Jurkat, Clone E6-1 (cell line): ENCODE measurements around the gene EOMES.

Source experiments
- DNase-seq: peaks from one replicate; pipeline ENCODE4 v3.0.0-alpha.2; 2011; ENCODE audit warnings: low read depth, low spot score
- H3K4me3 ChIP-seq: 2 replicates; pipeline ENCODE4 v1.5.1; 2011; ENCODE audit warnings: mild to moderate bottlenecking, low read length, control low read depth, moderate library complexity

The EOMES gene

DNA sequence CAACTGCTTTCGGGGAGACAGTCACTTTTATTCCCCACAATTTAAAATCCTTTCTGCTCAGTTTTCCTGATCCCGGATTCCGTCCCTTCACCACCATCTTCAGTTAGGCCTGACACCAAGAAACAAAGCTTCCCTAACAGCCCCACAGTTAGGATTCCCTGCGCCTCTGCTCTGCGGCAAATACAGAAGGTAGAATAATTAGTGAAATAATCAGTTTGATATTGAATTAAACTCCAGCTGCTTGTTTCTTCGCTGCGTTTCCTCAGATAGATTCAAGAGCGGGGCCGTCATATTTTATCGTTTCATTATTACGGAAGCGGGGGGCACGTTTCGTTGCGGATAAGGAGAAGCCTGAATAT, 1.3 kb upstream of the EOMES start:
- DNase-seq = no peak
- H3K4me3 ChIP-seq = no peak overlapping the region

DNA sequence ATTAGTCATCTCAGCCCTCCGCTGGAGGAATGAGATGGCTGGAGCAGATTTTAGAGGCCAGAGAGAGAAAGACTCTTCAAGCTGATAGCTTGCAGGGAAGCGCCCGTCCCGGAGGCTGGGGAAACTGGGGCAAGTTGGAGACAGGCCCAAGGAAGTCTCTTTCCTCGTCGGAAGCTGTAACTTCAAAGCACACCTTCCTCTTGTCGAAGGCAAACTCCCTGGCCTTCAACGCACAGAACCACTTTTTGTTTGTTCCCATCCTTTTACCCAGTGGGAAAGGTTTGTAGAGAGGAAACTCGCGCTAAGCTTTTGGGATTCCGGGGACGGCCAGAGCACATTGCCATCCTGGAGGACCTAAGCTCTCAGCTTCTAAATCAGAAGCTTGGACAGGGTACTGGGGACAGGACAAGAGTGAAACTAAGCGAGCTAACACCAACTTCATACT, 900 bp upstream of the EOMES start:
- H3K4me3 ChIP-seq = no peak overlapping the region
- DNase-seq = no peak

DNA sequence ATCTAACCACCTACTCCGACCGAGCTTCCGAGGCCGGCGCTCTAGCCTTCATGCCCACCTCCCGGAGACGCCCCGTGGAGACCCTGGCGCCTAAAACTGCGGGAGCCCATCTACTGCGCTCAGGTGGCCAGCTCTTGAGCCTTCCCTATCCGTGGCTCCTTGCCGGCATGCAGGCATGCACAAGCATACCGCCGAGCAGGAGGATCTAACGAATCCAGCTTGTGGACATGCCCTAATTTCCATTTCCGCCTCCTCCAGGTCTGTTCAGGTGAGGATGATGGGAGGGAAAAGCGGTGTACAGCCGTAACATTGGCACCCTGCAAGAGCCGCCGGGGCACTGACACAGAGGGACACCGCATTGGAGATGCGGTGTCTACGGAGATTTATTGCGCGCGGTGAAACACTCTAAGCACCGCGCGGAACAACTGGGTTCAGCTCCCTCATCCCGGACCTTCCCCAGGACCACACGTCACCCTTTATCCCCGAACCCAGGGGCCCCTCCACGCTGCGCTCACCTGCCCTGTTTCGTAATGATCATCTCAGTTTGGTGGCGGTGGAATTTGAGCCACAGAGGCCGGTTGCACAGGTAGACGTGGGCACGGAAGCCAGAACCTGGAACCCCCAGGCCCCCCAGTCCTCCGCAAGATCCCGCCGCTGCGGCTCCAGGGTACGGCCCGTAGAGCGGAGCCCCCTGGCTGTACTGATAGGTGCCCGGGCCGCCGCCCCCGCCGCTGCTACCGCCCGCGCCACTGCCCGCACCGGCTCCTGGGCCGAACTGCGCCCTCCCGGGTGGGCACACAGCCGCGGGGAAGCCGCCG, 1.0 kb downstream of the EOMES start:
- DNase-seq = no peak
- H3K4me3 ChIP-seq = peak overlapping the region; percentile 62

DNA sequence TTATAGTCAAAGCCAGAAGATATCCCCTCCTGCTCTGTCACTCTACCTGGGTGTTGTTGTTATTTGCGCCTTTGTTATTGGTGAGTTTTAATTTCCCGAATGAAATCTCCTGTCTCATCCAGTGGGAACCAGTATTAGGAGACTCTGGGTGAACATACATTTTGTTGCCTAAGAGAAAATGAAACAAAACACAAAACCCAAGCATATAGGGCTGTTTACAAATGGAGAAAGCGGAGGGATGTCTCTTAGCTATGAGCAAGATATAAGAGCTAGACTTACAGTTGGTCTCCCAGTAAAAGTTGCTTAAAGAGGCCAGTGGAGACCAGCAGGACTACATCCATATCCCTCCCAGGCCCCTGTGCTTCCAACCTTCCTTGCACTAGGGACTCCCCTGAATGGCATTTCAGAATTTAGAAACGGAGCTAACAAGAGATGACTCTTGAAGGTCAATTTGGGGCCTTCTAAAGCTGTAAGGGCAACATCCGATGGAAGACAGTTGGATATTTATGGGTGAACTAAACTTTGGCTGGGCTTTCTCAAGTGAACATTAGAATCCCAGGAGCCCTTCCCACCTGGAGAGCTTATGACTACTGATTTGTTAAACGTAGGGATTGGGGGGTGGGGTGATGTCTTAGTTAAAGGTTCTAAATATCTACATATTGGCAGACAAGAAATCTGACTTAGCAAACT, 2.7 kb downstream of the EOMES start:
- DNase-seq = no peak
- no peak overlapping the region for H3K4me3 ChIP-seq

DNA sequence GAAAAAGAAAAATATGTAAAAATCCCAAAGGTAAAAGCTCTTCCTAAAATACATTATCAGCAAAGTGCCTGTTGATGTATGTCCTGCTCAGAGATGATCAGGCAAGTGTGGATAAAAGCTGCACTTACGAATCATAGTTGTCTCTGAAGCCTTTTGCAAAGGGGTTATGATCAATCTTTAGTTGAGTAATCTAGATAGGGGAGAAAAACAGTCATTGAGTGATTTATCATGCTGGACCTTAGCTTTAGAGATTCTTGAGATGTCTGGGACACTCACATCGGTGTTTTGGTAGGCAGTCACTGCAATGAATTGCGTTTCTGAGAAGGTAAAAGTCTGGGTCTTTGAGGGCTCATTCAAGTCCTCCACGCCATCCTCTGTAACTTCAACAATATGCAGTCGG, 3.7 kb downstream of the EOMES start:
- no peak overlapping the region for H3K4me3 ChIP-seq
- no peak for DNase-seq

DNA sequence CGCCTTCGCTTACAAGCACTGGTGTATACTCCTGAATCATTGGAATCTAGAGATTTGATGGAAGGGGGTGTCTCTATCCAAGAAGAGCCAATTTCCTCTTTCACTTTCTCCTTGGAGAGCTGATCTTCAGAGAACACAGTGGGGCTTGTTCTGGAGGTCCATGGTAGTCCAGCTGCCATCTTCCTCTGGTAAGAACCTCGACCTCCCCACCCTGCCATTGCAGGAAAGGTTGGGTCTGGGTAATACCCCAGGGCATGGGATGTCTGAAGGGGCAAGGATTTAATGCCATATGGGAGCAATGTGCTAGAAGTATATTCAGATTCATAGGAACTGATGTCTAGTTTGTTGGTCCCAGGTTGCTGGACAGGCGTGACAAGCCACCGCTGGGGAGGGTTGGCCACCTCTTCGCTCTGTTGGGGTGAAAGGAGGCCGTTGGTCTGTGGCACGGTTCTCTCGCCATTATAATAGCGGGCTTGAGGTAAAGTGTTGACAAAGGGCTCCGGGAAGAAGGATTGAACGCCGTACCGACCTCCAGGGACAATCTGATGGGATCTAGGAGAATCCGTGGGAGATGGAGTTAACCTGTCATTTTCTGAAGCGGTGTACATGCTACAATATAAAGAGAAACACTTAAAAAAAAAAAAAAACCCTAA, 4.8 kb downstream of the EOMES start:
- no peak overlapping the region for H3K4me3 ChIP-seq
- DNase-seq = no peak

DNA sequence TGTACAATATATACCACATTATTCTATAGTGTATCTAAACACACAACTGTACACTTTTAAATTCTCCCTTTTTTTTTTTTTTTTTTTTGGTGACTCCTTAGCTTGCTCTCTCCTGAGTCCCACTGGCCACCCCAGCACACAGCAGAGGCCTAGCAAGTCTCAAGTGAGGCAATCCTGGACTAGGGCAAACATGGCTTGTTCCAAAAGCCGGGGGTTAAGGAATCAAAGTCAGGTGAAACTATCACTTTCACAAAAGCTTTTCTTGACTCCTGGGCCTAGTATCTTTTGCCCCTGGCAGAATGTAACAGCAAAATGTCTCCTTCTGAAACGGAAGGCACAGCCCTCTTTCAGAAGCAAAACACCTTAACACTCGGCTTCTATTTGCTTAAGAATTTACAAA, 5.8 kb downstream of the EOMES start:
- no peak overlapping the region for H3K4me3 ChIP-seq

DNA sequence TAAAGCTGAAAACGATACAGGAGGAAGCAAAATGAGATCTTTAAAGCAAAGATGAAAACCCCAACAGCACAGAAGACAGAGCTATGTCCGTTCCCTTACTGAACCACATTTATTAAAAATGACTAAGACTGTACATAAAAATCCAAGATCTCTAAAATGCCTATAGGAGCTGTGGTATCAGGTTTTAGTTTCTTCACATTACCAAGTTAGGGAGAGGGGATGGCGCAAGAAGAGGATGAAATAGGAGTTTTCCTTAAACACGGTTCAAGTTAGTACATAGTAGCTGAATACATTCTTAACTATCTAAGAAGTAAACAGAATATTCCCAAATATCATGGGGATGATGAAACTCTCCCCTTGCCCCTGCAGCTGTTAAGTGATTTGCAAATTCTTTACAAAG, 6.3 kb downstream of the EOMES start:
- DNase-seq = no peak
- H3K4me3 ChIP-seq = no peak overlapping the region

More for the DNA sequence above, 5.8 kb downstream of the EOMES start:
- DNase-seq = no peak

DNA sequence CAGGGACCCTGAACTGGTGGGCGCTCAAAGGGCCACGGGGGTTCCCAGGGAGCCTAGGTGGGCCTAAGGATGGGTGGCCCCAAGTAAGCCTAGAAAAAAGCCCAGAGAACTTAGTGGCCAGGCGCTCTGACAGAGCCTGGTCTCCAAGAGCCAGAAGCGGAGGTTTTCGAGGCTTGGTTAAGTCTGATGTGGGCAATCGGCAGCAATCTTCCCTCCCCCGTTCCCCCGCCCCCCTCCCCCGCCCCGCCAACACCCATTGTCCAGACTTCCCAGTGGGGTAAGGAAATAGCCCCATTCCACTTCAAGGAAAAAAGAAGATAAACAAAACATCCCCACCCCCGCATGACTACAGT, 6.7 kb downstream of the EOMES start:
- DNase-seq = no peak
- H3K4me3 ChIP-seq = no peak overlapping the region

DNA sequence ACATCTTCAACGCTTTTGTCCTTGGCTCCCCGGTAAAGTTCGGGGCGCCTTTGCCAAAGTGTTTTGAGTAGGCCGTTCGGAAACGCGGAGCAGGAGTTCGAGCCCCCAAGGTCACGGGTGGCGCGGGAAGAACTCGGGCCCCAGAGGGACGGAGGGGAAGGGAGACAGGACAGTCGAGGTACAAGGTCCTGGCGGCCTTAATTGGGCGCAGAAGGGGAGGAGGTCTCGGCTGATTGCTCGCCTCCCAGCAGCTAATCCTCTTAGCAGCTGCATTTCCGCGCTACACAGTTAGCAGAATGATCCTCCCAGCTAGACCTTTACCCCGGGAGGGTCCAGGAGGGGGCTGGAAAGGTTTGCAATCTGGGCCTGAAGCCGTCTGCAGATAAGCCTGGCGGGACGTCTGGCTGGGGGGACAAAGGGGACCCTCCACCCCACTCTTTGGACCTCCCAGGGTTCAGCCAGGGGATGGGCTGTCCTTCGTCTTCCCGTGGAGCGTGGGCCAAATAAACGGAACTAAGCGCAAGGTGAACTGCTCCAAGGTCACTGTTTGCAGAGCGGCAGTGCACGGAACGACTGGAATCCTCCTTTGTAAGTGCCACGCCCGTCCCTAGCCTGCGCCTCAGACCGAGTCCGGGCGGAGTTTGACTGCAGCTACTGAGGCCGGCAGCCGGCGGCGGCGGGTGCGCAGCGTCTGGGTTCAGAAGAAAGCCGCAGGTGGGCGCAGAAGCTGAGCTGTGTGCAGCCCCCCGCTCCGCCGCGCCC, 7.2 kb downstream of the EOMES start:
- no peak for DNase-seq
- H3K4me3 ChIP-seq = no peak overlapping the region

DNA sequence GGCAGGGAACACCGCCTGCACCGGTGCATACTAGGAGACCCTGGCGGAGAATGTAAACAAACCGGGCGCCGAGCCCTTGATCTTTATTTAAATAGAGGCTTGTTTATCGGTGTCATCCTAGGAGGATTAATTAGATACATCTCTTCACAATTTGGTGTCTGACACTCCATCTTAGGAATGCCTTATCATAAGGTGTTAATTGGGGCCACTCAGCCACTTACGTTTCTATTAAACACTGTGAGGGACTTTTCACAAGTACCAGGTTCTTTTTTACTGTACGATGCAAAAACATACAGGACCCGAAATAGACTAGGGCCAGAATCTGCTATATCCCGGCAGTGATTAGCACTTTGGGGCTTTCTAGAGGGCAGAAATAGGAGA, 8.0 kb downstream of the EOMES start:
- no peak overlapping the region for H3K4me3 ChIP-seq
- no peak for DNase-seq

DNA sequence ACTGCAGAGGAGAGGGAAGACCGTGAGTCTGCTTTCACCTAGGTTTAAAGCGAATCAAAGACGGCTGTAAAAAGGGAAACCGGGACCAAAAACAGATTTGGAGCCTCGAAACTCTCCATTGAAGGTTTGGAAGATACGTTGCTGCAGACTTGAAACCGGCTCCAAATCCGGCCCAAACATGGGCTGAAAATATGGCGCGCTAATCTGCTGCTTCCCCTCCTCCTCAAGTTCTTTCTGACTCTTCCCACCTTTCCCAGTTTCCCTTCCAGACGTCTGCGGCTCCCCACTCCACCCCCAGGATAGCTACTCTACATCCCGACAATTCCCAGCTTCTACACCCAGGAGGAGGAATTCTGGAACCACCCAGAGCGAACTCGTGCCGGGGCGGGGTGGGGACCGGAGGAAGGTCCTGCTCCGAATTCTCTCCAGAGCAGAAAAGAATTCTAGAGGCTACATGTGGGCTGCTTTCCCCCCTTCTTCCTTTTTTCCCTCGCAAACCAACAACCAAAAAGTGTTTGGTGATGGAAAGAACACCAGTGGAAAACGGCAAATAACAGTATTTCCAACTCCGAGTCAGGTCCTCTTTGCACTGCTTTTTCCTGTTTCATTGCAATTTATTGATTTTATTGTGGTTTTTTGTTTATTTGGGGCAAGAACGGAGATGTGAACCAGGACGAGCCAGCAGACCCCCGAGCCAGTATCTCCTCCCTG, 8.5 kb downstream of the EOMES start:
- DNase-seq = no peak
- no peak overlapping the region for H3K4me3 ChIP-seq

DNA sequence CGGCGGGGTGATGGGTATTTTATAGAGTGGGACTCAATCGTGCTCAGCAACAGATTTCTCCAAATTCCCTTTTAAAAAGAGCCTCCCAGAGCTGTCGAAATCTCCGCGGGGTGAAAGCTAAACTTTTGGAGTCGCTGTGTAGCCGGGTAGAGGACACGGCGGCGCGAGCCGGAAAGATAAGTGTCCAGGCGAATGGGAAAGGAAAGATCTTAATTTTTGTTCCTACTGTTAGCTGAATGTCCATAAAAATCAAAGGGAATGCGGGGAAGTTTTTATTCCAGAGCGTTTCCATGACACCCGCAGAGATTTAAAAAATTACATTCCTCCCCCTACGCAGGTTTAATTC, 9.1 kb downstream of the EOMES start:
- DNase-seq = no peak
- H3K4me3 ChIP-seq = no peak overlapping the region

DNA sequence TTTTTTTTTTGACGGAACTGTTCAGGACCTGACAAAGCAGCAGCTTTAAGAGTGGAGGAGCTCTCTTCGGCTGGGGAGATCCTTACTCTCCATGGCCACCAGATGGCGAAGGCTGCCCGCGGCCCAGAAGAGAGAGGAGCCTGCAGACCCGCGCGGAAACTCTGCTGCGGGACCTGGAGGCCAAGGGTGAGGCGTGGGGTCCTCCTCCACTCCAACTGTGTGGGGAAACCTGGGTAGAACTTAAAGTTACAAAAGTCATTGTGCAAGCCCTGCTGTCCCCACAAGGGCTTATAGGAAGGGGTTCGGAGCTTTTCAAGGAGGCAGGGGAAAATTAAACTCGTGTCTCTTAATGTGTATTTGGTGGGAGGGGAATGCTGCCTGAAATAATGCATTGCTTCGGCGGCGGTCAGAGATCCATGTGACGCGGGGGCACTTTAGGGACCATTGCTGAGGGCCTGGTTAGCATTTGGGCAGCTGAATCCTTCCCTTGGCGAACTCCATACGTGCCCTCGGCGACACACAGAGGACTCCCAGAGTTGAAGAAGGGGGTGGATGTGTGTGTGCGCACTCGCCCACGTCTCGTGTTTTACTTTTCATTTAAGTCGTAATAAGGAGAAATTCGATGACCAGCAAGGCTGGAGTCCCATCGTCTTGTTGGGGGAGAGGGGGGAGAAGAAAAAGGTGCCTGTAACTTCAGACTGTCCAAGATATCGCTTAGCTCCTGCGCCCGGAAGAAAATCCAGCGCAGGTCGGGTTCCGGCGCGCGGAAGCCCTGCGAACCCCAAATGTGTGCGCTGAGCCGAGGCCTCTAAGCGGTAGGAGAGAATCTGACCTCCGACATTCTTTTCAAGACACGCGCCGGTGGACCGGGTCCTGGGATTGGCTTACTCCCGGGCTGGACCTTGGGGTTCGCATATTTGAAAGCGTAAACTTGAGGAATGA, 9.7 kb downstream of the EOMES start:
- H3K4me3 ChIP-seq = peak overlapping the region; percentile 20
- DNase-seq = peak; percentile 61

DNA sequence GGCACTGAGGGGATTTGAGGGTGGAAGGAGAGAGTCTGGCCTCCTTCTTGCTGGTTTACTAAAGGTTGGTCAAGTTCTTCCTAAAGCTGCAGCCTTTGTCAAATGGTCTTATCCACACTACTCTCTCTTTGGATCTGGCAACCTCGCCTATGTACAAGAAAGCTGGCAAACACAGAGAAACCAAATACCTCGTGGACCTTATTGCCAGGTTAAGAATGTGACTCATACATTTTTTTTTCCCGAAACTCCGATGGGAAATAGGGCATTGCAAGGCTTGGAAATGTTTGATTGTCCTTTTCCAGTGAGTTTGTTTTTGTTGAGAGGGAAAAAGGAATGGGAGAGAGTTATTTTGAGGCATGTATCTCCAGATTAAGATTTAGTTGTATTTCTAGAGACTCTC, 13.9 kb downstream of the EOMES start:
- no peak overlapping the region for H3K4me3 ChIP-seq
- DNase-seq = no peak

DNA sequence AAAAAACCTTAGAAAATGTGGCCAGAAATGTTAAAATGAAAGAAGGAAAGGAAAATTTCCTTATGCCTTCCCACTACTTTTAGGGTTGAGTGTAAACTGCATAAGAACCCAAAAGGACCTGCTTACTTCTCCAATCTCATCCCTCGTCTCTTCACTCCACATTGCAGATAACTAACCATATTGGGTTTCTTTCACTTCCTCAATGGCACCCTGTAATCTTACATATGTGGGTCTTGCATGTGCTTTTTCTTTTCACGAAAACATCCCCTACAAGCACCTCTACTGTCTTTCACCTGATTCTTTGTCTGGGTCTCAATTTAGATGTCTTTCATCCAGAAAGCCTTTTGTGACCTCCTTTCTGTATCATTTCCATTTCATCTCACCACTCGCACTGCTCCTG, 23.1 kb downstream of the EOMES start:
- H3K4me3 ChIP-seq = no peak overlapping the region
- no peak for DNase-seq

DNA sequence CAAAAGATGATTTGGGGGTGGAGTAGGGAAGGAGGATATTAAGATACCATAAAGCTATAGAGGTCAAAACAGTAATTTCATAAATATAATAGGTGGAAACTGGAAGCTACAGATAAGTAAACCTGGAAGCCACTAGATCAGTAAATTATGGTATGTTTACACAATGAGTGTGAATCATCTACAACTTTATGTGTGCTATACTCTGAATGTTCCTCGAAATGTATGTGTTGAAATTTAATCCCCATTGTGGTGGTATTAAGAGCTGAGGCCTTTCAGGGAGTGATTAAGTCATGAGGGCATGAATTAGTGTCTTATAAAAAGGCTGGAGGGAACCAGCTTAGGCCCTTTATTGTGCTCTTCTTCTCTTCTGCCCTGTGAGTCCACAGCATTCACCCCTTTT, 25.2 kb downstream of the EOMES start:
- H3K4me3 ChIP-seq = no peak overlapping the region
- DNase-seq = no peak

DNA sequence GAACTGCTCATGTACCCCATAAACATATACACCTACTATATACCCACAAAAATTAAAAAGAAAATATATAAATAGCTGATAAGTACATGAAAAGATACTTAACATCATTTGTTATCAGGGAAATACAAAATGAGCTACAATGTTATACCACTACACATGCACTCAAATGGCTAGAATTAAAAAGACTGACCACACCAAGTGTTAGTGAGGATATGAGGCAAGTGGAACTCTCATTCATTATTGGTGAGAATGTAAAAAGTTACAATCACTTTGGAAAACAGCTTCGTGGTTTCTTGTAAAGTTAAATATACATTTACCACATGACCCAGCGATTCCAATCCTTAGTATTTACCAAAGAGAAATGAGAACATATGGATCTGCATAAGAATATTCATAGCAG, 26.5 kb downstream of the EOMES start:
- DNase-seq = no peak
- H3K4me3 ChIP-seq = no peak overlapping the region
